ENCODE results near the gene SLC25A6. TPM values are rescaled to one million over a fixed set of nuclear protein-coding genes. Genes with fewer than 3 reads are reported as not detected.

SLC25A6 gene
- polyA plus RNA-seq, 1 of the 3 experiments (the other 2 are of a cell fraction), result 981 TPM

DNA sequence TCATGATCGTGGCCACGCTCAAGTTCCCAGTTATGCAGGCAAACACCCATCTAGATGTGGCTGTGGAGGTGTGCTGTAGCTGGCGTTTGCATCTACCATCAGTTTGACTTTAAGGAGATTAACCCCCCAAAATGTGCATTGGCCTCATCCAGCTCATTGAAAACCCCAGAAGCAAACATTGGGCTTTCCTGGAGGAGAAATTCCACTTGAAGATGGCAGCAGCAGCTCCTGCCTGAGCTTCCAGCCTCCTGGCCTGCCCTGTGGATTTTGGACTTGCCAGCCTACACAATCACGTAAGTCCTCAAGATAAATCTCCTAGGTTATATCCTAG is 30.2 kb upstream of the SLC25A6 start:
- DNase-seq, result no peak
- no peak overlapping the region for H3K27ac ChIP-seq (ENCODE audit: low read depth in 2 of 2, low read length in 1 of 2)
- H3K9me3 ChIP-seq, result no peaks in the 10 kb centered on the region
- H3F3A ChIP-seq (replicated peaks; ENCODE audit: insufficient read depth), result peaks cover 9% of the 10 kb centered on the region
- H3K9ac ChIP-seq, result no peak overlapping the region
- no peaks in the 10 kb centered on the region for H3K9me2 ChIP-seq
- ChIA-PET POLR2A (no interaction called here), CTCF (no interaction called here)
- WGBS (ENCODE audit: low lambda C conversion rate), result 100% methylated on average over 4 of the region's 4 CpGs
- H3K27me3 ChIP-seq (ENCODE audit: insufficient read depth), result no peaks in the 10 kb centered on the region
- H3K36me3 ChIP-seq (replicated peaks in 1 of 2; ENCODE audit: control insufficient read depth in 1 of 2, insufficient read depth in 2 of 2, low read length in 1 of 2), result peaks cover 0 to 29% of the 10 kb centered on the region in 2 experiments
- H2AFZ ChIP-seq (ENCODE audit: low read depth), result no peak overlapping the region
- H4K20me1 ChIP-seq (ENCODE audit: insufficient read depth), result no peaks in the 10 kb centered on the region
- H3K4me3 ChIP-seq (ENCODE audit: low read depth in 2 of 2, low read length in 1 of 2), result no peak overlapping the region; a peak in 1 of 4 replicates
- H3K4me2 ChIP-seq, result no peak overlapping the region
- TF ChIP-seq SMC3 (IDR thresholded peaks at IDR 0.05; ENCODE audit: low read depth, low read length), result no peak
- TF ChIP-seq EP300 (IDR thresholded peaks at IDR 0.05; ENCODE audit: borderline replicate concordance in 1 of 2, low read depth in 1 of 2, low read length in 1 of 2), result no peak
- TF ChIP-seq NRF1 (IDR thresholded peaks at IDR 0.05; ENCODE audit: low read depth, low read length), result no peak
- no peak for TF ChIP-seq ZBTB33 (IDR thresholded peaks at IDR 0.05; ENCODE audit: borderline replicate concordance, low read depth)
- TF ChIP-seq GATA2 (CRISPR knock-in tag; IDR thresholded peaks at IDR 0.05), result no peak
- no peak for TF ChIP-seq FOXM1 (IDR thresholded peaks at IDR 0.05; ENCODE audit: low read depth)
- no peak for TF ChIP-seq TEAD4 (IDR thresholded peaks at IDR 0.05; ENCODE audit: borderline replicate concordance, insufficient read depth)
- no peak for TF ChIP-seq PBX3 (IDR thresholded peaks at IDR 0.05)
- TF ChIP-seq RAD21 (IDR thresholded peaks at IDR 0.05; ENCODE audit: low read length), result no peak
- TF ChIP-seq POLR2AphosphoS5 (IDR thresholded peaks at IDR 0.05; ENCODE audit: low read depth, low read length), result no peak
- no peak for TF ChIP-seq EZH2phosphoT487 (IDR thresholded peaks at IDR 0.05; ENCODE audit: borderline replicate concordance, low read depth)
- TF ChIP-seq GABPA (IDR thresholded peaks at IDR 0.05; ENCODE audit: low read depth), result no peak
- TF ChIP-seq FOXJ3 (CRISPR knock-in tag; IDR thresholded peaks at IDR 0.05), result no peak
- TF ChIP-seq, protein P1, sequence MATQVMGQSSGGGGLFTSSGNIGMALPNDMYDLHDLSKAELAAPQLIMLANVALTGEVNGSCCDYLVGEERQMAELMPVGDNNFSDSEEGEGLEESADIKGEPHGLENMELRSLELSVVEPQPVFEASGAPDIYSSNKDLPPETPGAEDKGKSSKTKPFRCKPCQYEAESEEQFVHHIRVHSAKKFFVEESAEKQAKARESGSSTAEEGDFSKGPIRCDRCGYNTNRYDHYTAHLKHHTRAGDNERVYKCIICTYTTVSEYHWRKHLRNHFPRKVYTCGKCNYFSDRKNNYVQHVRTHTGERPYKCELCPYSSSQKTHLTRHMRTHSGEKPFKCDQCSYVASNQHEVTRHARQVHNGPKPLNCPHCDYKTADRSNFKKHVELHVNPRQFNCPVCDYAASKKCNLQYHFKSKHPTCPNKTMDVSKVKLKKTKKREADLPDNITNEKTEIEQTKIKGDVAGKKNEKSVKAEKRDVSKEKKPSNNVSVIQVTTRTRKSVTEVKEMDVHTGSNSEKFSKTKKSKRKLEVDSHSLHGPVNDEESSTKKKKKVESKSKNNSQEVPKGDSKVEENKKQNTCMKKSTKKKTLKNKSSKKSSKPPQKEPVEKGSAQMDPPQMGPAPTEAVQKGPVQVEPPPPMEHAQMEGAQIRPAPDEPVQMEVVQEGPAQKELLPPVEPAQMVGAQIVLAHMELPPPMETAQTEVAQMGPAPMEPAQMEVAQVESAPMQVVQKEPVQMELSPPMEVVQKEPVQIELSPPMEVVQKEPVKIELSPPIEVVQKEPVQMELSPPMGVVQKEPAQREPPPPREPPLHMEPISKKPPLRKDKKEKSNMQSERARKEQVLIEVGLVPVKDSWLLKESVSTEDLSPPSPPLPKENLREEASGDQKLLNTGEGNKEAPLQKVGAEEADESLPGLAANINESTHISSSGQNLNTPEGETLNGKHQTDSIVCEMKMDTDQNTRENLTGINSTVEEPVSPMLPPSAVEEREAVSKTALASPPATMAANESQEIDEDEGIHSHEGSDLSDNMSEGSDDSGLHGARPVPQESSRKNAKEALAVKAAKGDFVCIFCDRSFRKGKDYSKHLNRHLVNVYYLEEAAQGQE (IDR thresholded peaks at IDR 0.05; ENCODE audit: low read depth, low read length), result no peak
- no peak for TF ChIP-seq TAF1 (IDR thresholded peaks at IDR 0.05; ENCODE audit: borderline replicate concordance, low read depth, low read length)
- TF ChIP-seq, protein P2, sequence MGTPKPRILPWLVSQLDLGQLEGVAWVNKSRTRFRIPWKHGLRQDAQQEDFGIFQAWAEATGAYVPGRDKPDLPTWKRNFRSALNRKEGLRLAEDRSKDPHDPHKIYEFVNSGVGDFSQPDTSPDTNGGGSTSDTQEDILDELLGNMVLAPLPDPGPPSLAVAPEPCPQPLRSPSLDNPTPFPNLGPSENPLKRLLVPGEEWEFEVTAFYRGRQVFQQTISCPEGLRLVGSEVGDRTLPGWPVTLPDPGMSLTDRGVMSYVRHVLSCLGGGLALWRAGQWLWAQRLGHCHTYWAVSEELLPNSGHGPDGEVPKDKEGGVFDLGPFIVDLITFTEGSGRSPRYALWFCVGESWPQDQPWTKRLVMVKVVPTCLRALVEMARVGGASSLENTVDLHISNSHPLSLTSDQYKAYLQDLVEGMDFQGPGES (IDR thresholded peaks at IDR 0.05; ENCODE audit: low read depth, low read length), result no peak
- no peak for TF ChIP-seq RFX5 (IDR thresholded peaks at IDR 0.05; ENCODE audit: low read length)
- no peak for TF ChIP-seq RXRA (IDR thresholded peaks at IDR 0.05; ENCODE audit: borderline replicate concordance, low read depth)
- TF ChIP-seq, protein P3, sequence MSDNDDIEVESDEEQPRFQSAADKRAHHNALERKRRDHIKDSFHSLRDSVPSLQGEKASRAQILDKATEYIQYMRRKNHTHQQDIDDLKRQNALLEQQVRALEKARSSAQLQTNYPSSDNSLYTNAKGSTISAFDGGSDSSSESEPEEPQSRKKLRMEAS (IDR thresholded peaks at IDR 0.05; ENCODE audit: low read depth), result no peak
- TF ChIP-seq JUND (IDR thresholded peaks at IDR 0.05), result no peak
- H3K4me1 ChIP-seq (ENCODE audit: control insufficient read depth in 1 of 2, insufficient read depth in 2 of 2, low read depth in 1 of 2, low read length in 1 of 2), result no peaks in the 10 kb centered on the region
- no peaks in the 10 kb centered on the region for H3K79me2 ChIP-seq (ENCODE audit: insufficient read depth)

Measured in SK-N-SH (cell line).